Lower leg skin (tissue), 4 donors: ENCODE measurements around the gene CALD1. TPM values are rescaled to one million over a fixed set of nuclear protein-coding genes. Genes with fewer than 3 reads are reported as not detected.

Source experiments
- DNase-seq, 2 donors: peaks; one replicate each; pipeline ENCODE4 v3.0.0-alpha.2; 2019; ENCODE audit warnings: low spot score in 2 of 2
- H3K4me3 ChIP-seq: fragments of 200-600 bp; sonication (generic); 2 replicates; pipeline ENCODE4 v1.5.1; 2017; ENCODE audit warnings: mild to moderate bottlenecking, low read depth; ENCODE audit not compliant: poor library complexity, severe bottlenecking
- POLR2A ChIP-seq, 2 donors: fragments of 450-650 bp; IDR thresholded peaks; one replicate each; pipeline ENCODE4 v1.6.1; 2016 to 2017; ENCODE audit warnings: antibody characterized with exemption in 2 of 2, mild to moderate bottlenecking in 1 of 2, moderate library complexity in 1 of 2
- WGBS, 2 donors: methylation state at CpG; one replicate each; pipeline ENCODE4 v1.1.5; 2018; 5-methylcytosine and 5-hydroxymethylcytosine counted together
- intact Hi-C: fragments of 100-400 bp; cut with DNase I; formaldehyde crosslinking; loops from one replicate; pipeline ENCODE4 v1.15.0; 2023; ENCODE audit warnings: low total_unique reads
- total RNA-seq, 4 donors: library from RNA; depleted of rRNA; stranded (reverse); fragments of >200 nt; gene quantifications; one replicate each; pipeline ENCODE4 v1.1.0, GENCODE V29; 2016
- TF ChIP-seq, protein P1 (sequence below), 3 donors: fragments of 450-650 bp; IDR thresholded peaks; one replicate each; pipeline ENCODE4 v1.5.1; 2016; ENCODE audit warnings: antibody characterized with exemption in 3 of 3, mild to moderate bottlenecking in 3 of 3, moderate library complexity in 2 of 3

Gene CALD1
- total RNA-seq, 4 donors from 2014 or later: 30.3 to 95.7 (median 58.0) TPM

DNA sequence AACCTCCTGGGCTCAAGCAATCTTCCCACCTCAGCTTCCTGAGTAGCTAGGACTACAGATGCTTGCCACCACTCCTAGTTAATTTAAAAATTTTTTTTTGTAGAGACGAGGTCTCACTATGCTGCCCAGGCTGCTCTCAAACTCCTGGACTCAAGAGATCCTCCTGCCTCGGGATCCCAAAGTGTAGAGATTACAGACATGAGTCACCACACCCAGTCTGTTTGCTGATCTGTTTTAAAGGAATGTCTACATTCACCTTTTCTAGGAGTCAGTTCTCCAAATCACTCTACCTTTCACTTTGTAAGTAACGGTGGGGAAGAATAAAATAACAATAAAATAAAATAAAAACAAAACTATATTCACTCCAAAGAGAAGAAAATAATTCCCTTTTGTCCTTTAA lies 120.3 kb downstream of the CALD1 start:
- TF ChIP-seq, protein P1, sequence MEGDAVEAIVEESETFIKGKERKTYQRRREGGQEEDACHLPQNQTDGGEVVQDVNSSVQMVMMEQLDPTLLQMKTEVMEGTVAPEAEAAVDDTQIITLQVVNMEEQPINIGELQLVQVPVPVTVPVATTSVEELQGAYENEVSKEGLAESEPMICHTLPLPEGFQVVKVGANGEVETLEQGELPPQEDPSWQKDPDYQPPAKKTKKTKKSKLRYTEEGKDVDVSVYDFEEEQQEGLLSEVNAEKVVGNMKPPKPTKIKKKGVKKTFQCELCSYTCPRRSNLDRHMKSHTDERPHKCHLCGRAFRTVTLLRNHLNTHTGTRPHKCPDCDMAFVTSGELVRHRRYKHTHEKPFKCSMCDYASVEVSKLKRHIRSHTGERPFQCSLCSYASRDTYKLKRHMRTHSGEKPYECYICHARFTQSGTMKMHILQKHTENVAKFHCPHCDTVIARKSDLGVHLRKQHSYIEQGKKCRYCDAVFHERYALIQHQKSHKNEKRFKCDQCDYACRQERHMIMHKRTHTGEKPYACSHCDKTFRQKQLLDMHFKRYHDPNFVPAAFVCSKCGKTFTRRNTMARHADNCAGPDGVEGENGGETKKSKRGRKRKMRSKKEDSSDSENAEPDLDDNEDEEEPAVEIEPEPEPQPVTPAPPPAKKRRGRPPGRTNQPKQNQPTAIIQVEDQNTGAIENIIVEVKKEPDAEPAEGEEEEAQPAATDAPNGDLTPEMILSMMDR (IDR thresholded peaks at IDR 0.05): no peak
- no peak for TF ChIP-seq POLR2A (IDR thresholded peaks at IDR 0.05)
- intact Hi-C loops: no loop called here
- 60 to 61% methylated on average over 3 of the region's 3 CpGs for WGBS, 2 donors
- DNase-seq: no peak
- H3K4me3 ChIP-seq: no peak overlapping the region

DNA sequence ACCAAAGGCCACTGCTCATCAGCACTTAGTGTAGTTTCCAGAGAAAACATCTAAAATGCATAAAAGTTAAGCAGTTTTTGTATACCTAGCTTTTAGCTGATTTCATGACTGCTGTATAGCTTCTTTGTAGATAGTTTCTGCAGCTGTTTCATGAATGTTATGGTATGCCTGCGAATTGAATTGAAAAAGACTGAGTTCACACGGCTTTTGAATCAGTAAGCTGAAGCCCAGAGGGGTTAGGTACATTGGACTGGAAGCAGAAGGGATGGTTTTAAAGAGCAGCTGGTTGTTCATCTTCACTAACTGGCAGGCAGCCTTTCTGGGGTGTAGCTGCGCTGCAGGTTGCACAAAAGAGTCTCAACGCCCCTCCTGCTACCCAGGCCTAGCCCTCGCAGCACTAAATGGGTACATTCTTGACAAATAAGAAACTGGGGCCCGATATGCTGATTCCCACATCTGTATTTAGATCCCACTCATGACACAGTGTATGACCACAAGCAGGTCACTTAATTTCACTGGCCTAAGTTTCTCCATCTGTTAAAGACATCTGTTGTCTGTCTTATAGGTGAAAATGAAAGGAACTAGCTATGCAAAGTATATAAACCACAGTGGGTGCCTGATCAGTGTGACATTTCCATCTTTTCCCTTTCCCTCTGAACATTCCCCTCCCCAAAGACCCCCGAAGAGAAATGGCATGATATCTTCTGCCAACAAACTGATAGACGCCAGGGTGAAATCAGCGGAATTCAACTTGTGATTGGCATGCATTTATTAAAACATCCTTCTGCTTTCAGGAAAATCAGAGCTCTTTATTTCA lies 120.9 kb downstream of the CALD1 start:
- intact Hi-C loops: no loop called here
- TF ChIP-seq, protein P1 (IDR thresholded peaks at IDR 0.05): no peak
- no peak for TF ChIP-seq POLR2A (IDR thresholded peaks at IDR 0.05)
- 85 to 88% methylated on average over 9 of the region's 9 CpGs for WGBS, 2 donors
- no peak for DNase-seq
- no peak overlapping the region for H3K4me3 ChIP-seq

DNA sequence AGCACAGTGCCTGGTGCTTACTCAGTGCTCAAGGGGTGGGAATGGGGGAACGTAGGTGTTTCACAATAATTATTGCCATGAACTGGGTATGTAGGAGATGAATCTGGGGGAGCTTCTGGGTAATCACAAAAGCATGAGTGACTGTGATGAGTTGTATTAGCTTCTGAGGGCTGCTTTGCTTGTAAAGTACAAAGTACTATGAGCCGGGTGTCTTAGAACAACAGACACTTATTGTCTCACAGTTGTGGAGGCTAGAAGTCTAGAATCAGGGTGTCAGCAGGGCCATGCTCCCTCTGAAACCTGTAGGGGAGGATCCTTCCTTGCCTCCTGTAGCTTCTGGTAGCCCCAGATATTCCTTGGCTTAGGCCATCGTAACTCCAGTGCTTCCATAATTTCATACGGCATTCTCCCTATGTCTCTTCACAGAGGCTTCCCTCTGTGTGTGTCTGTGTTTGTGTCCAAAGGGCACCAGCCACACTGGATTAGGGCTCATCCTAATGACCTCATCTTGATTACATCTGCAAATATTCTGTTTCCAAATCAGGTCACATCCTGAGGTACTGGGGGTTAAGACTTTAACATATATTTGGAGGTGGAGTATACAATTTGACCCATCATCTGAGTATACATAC lies 122.1 kb downstream of the CALD1 start:
- TF ChIP-seq, protein P1 (IDR thresholded peaks at IDR 0.05): no peak
- TF ChIP-seq POLR2A (IDR thresholded peaks at IDR 0.05): no peak
- WGBS, 2 donors: 84 to 87% methylated on average over 4 of the region's 4 CpGs
- intact Hi-C loops: no loop called here
- DNase-seq: no peak
- H3K4me3 ChIP-seq: no peak overlapping the region

DNA sequence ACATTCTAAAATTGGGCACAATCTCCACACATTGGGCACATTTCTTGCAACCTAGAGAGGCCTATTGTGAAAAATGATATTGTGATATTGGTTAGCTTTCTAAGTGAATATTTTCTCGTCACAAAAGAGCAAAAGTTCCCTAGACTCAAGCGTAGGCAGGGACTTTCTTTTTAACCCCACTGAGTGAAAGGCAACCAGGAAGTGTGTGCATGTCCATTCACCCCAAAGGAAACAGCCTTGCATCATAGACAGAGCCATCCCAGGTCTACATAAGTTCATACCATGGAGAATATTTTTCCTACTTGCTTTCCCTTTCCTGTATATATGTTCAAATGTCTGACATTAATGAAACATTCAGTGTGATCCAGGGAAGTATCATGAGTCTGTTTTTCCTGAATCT lies 122.6 kb downstream of the CALD1 start:
- intact Hi-C loops: no loop called here
- H3K4me3 ChIP-seq: no peak overlapping the region
- TF ChIP-seq, protein P1 (IDR thresholded peaks at IDR 0.05): no peak
- TF ChIP-seq POLR2A (IDR thresholded peaks at IDR 0.05): no peak
- 88% methylated on average over 2 of the region's 2 CpGs for WGBS, 2 donors
- DNase-seq: no peak

DNA sequence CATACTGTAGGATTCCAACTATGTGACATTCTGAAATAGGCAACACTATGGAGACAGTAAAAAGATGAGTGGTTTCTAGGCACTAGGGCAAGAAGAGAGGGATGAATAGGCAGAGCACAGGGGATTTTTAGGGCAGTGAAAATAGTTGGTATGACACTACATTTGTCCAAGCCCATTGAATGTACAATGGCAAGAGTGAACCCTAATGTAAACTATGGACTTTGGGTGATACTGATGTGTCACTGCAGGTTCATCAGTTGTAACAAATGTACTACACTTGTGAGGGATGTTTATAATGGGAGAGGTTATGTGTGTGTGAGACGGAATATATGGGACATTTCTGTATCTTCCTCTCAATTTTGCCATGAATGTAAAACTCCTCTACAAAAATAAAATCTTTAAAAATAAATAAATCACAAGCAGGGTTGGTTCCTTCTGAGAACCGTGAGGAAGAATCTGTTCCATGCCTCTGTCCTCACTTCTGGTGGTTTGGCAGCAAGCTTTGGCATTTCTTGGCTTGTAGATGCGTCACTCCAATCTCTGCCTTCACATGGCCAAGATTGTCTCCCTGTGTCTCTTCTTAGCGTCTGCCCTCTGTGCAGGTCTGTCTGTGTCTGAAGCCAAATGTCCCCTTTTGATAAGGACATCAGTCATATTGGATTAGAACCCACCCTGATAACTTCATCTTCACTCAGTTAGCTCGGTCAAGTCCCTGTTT lies 123.8 kb downstream of the CALD1 start:
- no peak overlapping the region for H3K4me3 ChIP-seq
- intact Hi-C loops: no loop called here
- no peak for TF ChIP-seq POLR2A (IDR thresholded peaks at IDR 0.05)
- TF ChIP-seq, protein P1 (IDR thresholded peaks at IDR 0.05): no peak
- DNase-seq: no peak
- WGBS, 2 donors: 65 to 68% methylated on average over 5 of the region's 5 CpGs
